Kidney (tissue), 14 donors: ENCODE data around the gene LTBP1. TPM values are rescaled to one million over a fixed set of nuclear protein-coding genes. Genes with fewer than 3 reads are reported as not detected.
A peak's percentile ranks its signal among the peaks of the same experiment; 100 is the strongest.

Experiments
- DNase-seq, 5 donors: peaks; one replicate each; pipeline ENCODE4 v3.0.0-alpha.2; 2013 to 2020
- FAIRE-seq: peaks from 2 replicates; lab custom pipeline; 2012; peaks lifted over from hg19 to GRCh38; lab: Jason Lieb, UNC
- H3K27ac ChIP-seq, 2 donors: one replicate each; pipeline ENCODE4 v1.7.0; 2013; ENCODE audit warnings: low read depth in 2 of 2, low read length in 2 of 2, inconsistent platforms in 1 of 2
- H3K27me3 ChIP-seq: one replicate; pipeline ENCODE4 v1.7.1; 2013; ENCODE audit warnings: low read length, inconsistent platforms; ENCODE audit not compliant: control insufficient read depth, insufficient read depth
- H3K36me3 ChIP-seq, 3 donors: one replicate each; pipeline versions ENCODE4 v1.7.0 to v1.7.1; 2013; ENCODE audit warnings: low read length in 3 of 3, control low read depth in 1 of 3, inconsistent platforms in 1 of 3; ENCODE audit not compliant: insufficient read depth in 3 of 3, control insufficient read depth in 2 of 3
- H3K4me1 ChIP-seq, 3 donors: one replicate each; pipeline versions ENCODE4 v1.7.0 to v1.7.1; 2013; ENCODE audit warnings: low read length in 3 of 3, inconsistent platforms in 1 of 3, low read depth in 1 of 3; ENCODE audit not compliant: control insufficient read depth in 2 of 3, insufficient read depth in 2 of 3
- H3K4me3 ChIP-seq, 3 donors: one replicate each; pipeline versions ENCODE4 v1.7.0 to v1.8.1; 2013; ENCODE audit warnings: low read length in 3 of 3, control low read depth in 1 of 3, inconsistent platforms in 1 of 3
- H3K9ac ChIP-seq, 3 donors: one replicate each; pipeline versions ENCODE4 v1.7.0 to v1.7.1; 2013; ENCODE audit warnings: low read length in 3 of 3, control low read depth in 1 of 3, inconsistent platforms in 1 of 3
- H3K9me3 ChIP-seq, 3 donors: one replicate each; pipeline versions ENCODE4 v1.7.0 to v1.7.1; 2013; ENCODE audit warnings: low read length in 3 of 3, control low read depth in 1 of 3, inconsistent platforms in 1 of 3; ENCODE audit not compliant: control insufficient read depth in 2 of 3, insufficient read depth in 1 of 3
- CTCF ChIP-seq: IDR thresholded peaks from 3 replicates; pipeline ENCODE4 v1.5.1; 2012; ENCODE audit warnings: mild to moderate bottlenecking, moderate library complexity, borderline replicate concordance; ENCODE audit not compliant: insufficient read depth; ENCODE audit errors: extremely low read depth
- intact Hi-C: fragments of 100-400 bp; cut with DNase I; formaldehyde crosslinking; loops from one replicate; pipeline ENCODE4 v1.11.1; 2022
- polyA plus RNA-seq: library from polyadenylated mRNA; stranded (reverse); fragments of 350-450 nt; fragmentation: Illumina TruSeq; extraction: RNeasy Lipid Tissue Mini Kit (QIAGEN cat#74804); gene quantifications from one replicate; pipeline ENCODE4 v1.2.3, GENCODE V29; 2014; ENCODE audit warnings: low read depth, low replicate concordance; ENCODE audit not compliant: insufficient read depth
- total RNA-seq: library from RNA; stranded (reverse); fragmentation: NEBNext Ultra II Directional; extraction: Animal tissue kit (Norgen Biotek cat#: 25700); gene quantifications from one replicate; pipeline ENCODE4 v1.2.1, GENCODE V29; 2021
- donor health status: control.
- donor health status: control.
- donor health status: control.
- donor health status: control.
- donor health status: control.
- donor health status: DM: yes; HTN: yes; CAD: no.
- donor health status: Normal renal cell carcinoma (clear cell type).

Gene LTBP1
- total and polyA plus RNA-seq, 2 donors from 2014 or later = 9.3 to 39.8 TPM

- H3K4me3 ChIP-seq = no peak overlapping the region
- peaks cover 0 to 10% (median 6%) of the 10 kb centered on the region in 3 donors for H3K4me1 ChIP-seq
- H3K36me3 ChIP-seq = no peaks in the 10 kb centered on the region
- no peak for TF ChIP-seq CTCF
- H3K27me3 ChIP-seq = no peaks in the 10 kb centered on the region
- no peak overlapping the region for H3K9ac ChIP-seq
- intact Hi-C loops = no loop called here
- H3K9me3 ChIP-seq = no peaks in the 10 kb centered on the region
- FAIRE-seq (no peak), DNase-seq (no peak)
- no peak overlapping the region for H3K27ac ChIP-seq
Measured at GRCh38 chr2:33014268-33014667, 67.5 kb downstream of the LTBP1 start.

- FAIRE-seq (no peak), DNase-seq (peak in 1 of 5 donors; percentile 51)
- Histone ChIP-seq H3K9me3 (no peaks in the 10 kb centered on the region), H3K27me3 (no peaks in the 10 kb centered on the region), H3K4me3 (no peak overlapping the region), H3K27ac (peak overlapping the region; percentile 73), H3K9ac (no peak overlapping the region), H3K36me3 (no peaks in the 10 kb centered on the region), H3K4me1 (peaks cover 0 to 10% (median 6%) of the 10 kb centered on the region in 3 donors)
- intact Hi-C loops = no loop called here
- TF ChIP-seq CTCF = no peak
Measured at GRCh38 chr2:33015421-33016142, 68.8 kb downstream of the LTBP1 start.

GRCh38 chr2:33018271-33018670 is 71.5 kb downstream of the LTBP1 start:
- Histone ChIP-seq H3K4me1 (peaks cover 0 to 10% (median 6%) of the 10 kb centered on the region in 3 donors), H3K4me3 (no peak overlapping the region), H3K27ac (no peak overlapping the region), H3K27me3 (no peaks in the 10 kb centered on the region), H3K9ac (no peak overlapping the region), H3K36me3 (no peaks in the 10 kb centered on the region), H3K9me3 (no peaks in the 10 kb centered on the region)
- FAIRE-seq = no peak
- no peak for TF ChIP-seq CTCF
- intact Hi-C loops = no loop called here
- no peak for DNase-seq
